ENCODE measurements around the gene SLC1A1.

SLC1A1 gene

GRCh38 chr9:4566806-4567205 is 76.5 kb downstream of the SLC1A1 start:
- TF ChIP-seq TAF1 (IDR thresholded peaks at IDR 0.05; ENCODE audit: borderline replicate concordance, insufficient read depth, low read length) (no peak), SIN3A (IDR thresholded peaks at IDR 0.05; ENCODE audit: borderline replicate concordance, insufficient read depth, low read length) (no peak), POLR2AphosphoS5 (IDR thresholded peaks at IDR 0.05; ENCODE audit: low read depth, low read length) (no peak), REST (IDR thresholded peaks at IDR 0.05; ENCODE audit: insufficient read depth in 1 of 2, low read depth in 2 of 2, low read length in 2 of 2) (no peak), FOXP2 (optimal IDR thresholded peaks at IDR 0.05; ENCODE audit: borderline replicate concordance, extremely low read depth, extremely low read length, insufficient read depth) (no peak)

GRCh38 chr9:4567601-4568000 is 77.3 kb downstream of the SLC1A1 start:
- TF ChIP-seq REST (IDR thresholded peaks at IDR 0.05; ENCODE audit: insufficient read depth in 1 of 2, low read depth in 2 of 2, low read length in 2 of 2) (no peak), TAF1 (IDR thresholded peaks at IDR 0.05; ENCODE audit: borderline replicate concordance, insufficient read depth, low read length) (no peak), POLR2AphosphoS5 (IDR thresholded peaks at IDR 0.05; ENCODE audit: low read depth, low read length) (no peak), FOXP2 (optimal IDR thresholded peaks at IDR 0.05; ENCODE audit: borderline replicate concordance, extremely low read depth, extremely low read length, insufficient read depth) (no peak), SIN3A (IDR thresholded peaks at IDR 0.05; ENCODE audit: borderline replicate concordance, insufficient read depth, low read length) (no peak)

GRCh38 chr9:4569101-4569500 is 78.8 kb downstream of the SLC1A1 start:
- TF ChIP-seq REST (IDR thresholded peaks at IDR 0.05; ENCODE audit: insufficient read depth in 1 of 2, low read depth in 2 of 2, low read length in 2 of 2) = no peak
- no peak for TF ChIP-seq SIN3A (IDR thresholded peaks at IDR 0.05; ENCODE audit: borderline replicate concordance, insufficient read depth, low read length)
- no peak for TF ChIP-seq TAF1 (IDR thresholded peaks at IDR 0.05; ENCODE audit: borderline replicate concordance, insufficient read depth, low read length)
- TF ChIP-seq FOXP2 (optimal IDR thresholded peaks at IDR 0.05; ENCODE audit: borderline replicate concordance, extremely low read depth, extremely low read length, insufficient read depth) = no peak
- TF ChIP-seq POLR2AphosphoS5 (IDR thresholded peaks at IDR 0.05; ENCODE audit: low read depth, low read length) = no peak

- TF ChIP-seq SIN3A (IDR thresholded peaks at IDR 0.05; ENCODE audit: borderline replicate concordance, insufficient read depth, low read length) = no peak
Measured at GRCh38 chr9:4572184-4572826, 82.0 kb downstream of the SLC1A1 start.

- TF ChIP-seq POLR2AphosphoS5 (IDR thresholded peaks at IDR 0.05; ENCODE audit: low read depth, low read length) (no peak), FOXP2 (optimal IDR thresholded peaks at IDR 0.05; ENCODE audit: borderline replicate concordance, extremely low read depth, extremely low read length, insufficient read depth) (no peak), REST (IDR thresholded peaks at IDR 0.05; ENCODE audit: insufficient read depth in 1 of 2, low read depth in 2 of 2, low read length in 2 of 2) (no peak), TAF1 (IDR thresholded peaks at IDR 0.05; ENCODE audit: borderline replicate concordance, insufficient read depth, low read length) (no peak), SIN3A (IDR thresholded peaks at IDR 0.05; ENCODE audit: borderline replicate concordance, insufficient read depth, low read length) (no peak)
Measured at GRCh38 chr9:4573176-4573575, 82.9 kb downstream of the SLC1A1 start.

All from PFSK-1 (cell line).